ENCODE results near the gene KHDC4. TPM values are rescaled to one million over a fixed set of nuclear protein-coding genes. Genes with fewer than 3 reads are reported as not detected.

Gene KHDC4
- total and polyA plus RNA-seq, 4 donors = 8.4 to 32.6 (median 14.8) TPM

GRCh38 chr1:155873860-155874259, 60.4 kb downstream of the KHDC4 start:
- TF ChIP-seq HNF4G (IDR thresholded peaks at IDR 0.05) = no peak
- no peak for TF ChIP-seq GABPA (IDR thresholded peaks at IDR 0.05 in 1 of 2, conservative IDR thresholded peaks at IDR 0.05 in 1 of 2)
- TF ChIP-seq CTCF (IDR thresholded peaks at IDR 0.05; ENCODE audit: low read depth, low read length, missing input control) = no peak
- no peak for TF ChIP-seq HNF4A (conservative IDR thresholded peaks at IDR 0.05)
- H3K4me3 ChIP-seq (ENCODE audit: low read depth in 1 of 3, low read length in 3 of 3) = no peak overlapping the region
- H3K27me3 ChIP-seq (ENCODE audit: control insufficient read depth in 4 of 4, insufficient read depth in 4 of 4, low read length in 3 of 4) = no peaks in the 10 kb centered on the region
- no peak overlapping the region for H3K9ac ChIP-seq (ENCODE audit: low read depth in 1 of 2, low read length in 2 of 2)
- no peak for DNase-seq (ENCODE audit: low spot score)
- H3K4me1 ChIP-seq (ENCODE audit: control insufficient read depth in 4 of 4, insufficient read depth in 4 of 4, low read length in 3 of 4) = no peaks in the 10 kb centered on the region
- no peaks in the 10 kb centered on the region for H3K36me3 ChIP-seq (ENCODE audit: control insufficient read depth in 4 of 4, insufficient read depth in 3 of 4, low read depth in 1 of 4, low read length in 3 of 4)
- H3K9me3 ChIP-seq (ENCODE audit: control insufficient read depth in 4 of 4, low read length in 3 of 4) = no peaks in the 10 kb centered on the region
- H3K27ac ChIP-seq (ENCODE audit: low read depth in 1 of 2, low read length in 2 of 2) = no peak overlapping the region
- WGBS = 83% methylated on average over 9 of the region's 9 CpGs

- Histone ChIP-seq H3K27ac (ENCODE audit: low read depth in 1 of 2, low read length in 2 of 2) (no peak overlapping the region), H3K36me3 (ENCODE audit: control insufficient read depth in 4 of 4, insufficient read depth in 3 of 4, low read depth in 1 of 4, low read length in 3 of 4) (no peaks in the 10 kb centered on the region), H3K4me3 (ENCODE audit: low read depth in 1 of 3, low read length in 3 of 3) (no peak overlapping the region), H3K4me1 (ENCODE audit: control insufficient read depth in 4 of 4, insufficient read depth in 4 of 4, low read length in 3 of 4) (no peaks in the 10 kb centered on the region), H3K9me3 (ENCODE audit: control insufficient read depth in 4 of 4, low read length in 3 of 4) (no peaks in the 10 kb centered on the region), H3K9ac (ENCODE audit: low read depth in 1 of 2, low read length in 2 of 2) (no peak overlapping the region), H3K27me3 (ENCODE audit: control insufficient read depth in 4 of 4, insufficient read depth in 4 of 4, low read length in 3 of 4) (no peaks in the 10 kb centered on the region)
- WGBS = 91% methylated on average over 5 of the region's 5 CpGs
- TF ChIP-seq YY1 (IDR thresholded peaks at IDR 0.05) = no peak
- no peak for TF ChIP-seq RXRA (IDR thresholded peaks at IDR 0.05)
- no peak for DNase-seq (ENCODE audit: low spot score)
Measured at GRCh38 chr1:155872527-155872926, 61.7 kb downstream of the KHDC4 start.

- DNase-seq (ENCODE audit: low spot score) = no peak
- TF ChIP-seq REST (IDR thresholded peaks at IDR 0.05) (no peak), RAD21 (IDR thresholded peaks at IDR 0.05) (no peak), JUND (IDR thresholded peaks at IDR 0.05) (no peak), FOXA1 (IDR thresholded peaks at IDR 0.05) (no peak), ATF3 (IDR thresholded peaks at IDR 0.05) (no peak)
- 84% methylated on average over 1 of the region's 1 CpG for WGBS
- Histone ChIP-seq H3K4me1 (ENCODE audit: control insufficient read depth in 4 of 4, insufficient read depth in 4 of 4, low read length in 3 of 4) (no peaks in the 10 kb centered on the region), H3K27me3 (ENCODE audit: control insufficient read depth in 4 of 4, insufficient read depth in 4 of 4, low read length in 3 of 4) (no peaks in the 10 kb centered on the region), H3K27ac (ENCODE audit: low read depth in 1 of 2, low read length in 2 of 2) (no peak overlapping the region), H3K9ac (ENCODE audit: low read depth in 1 of 2, low read length in 2 of 2) (no peak overlapping the region), H3K36me3 (ENCODE audit: control insufficient read depth in 4 of 4, insufficient read depth in 3 of 4, low read depth in 1 of 4, low read length in 3 of 4) (no peaks in the 10 kb centered on the region), H3K9me3 (ENCODE audit: control insufficient read depth in 4 of 4, low read length in 3 of 4) (no peaks in the 10 kb centered on the region), H3K4me3 (ENCODE audit: low read depth in 1 of 3, low read length in 3 of 3) (no peak overlapping the region)
Measured at GRCh38 chr1:155871390-155871789, 62.8 kb downstream of the KHDC4 start.
